ENCODE results near the gene DNAH1. TPM values are rescaled to one million over a fixed set of nuclear protein-coding genes. Genes with fewer than 3 reads are reported as not detected.

DNAH1 gene
- polyA plus RNA-seq, 1 donor (not counting 4 experiments of a cell fraction or from before 2014, with no cell fraction given), result 0.33 TPM

GRCh38 chr3:52370531-52370930 is 54.4 kb downstream of the DNAH1 start:
- DNase-seq (ENCODE audit: low read depth, low spot score), result no peak
- Histone ChIP-seq H2AFZ (ENCODE audit: control insufficient read depth, low read length) (no peak overlapping the region), H3K4me1 (ENCODE audit: control insufficient read depth, extremely low read depth, insufficient read depth, low read length) (no peaks in the 10 kb centered on the region), H3K9me3 (ENCODE audit: control insufficient read depth, low read depth, low read length) (no peaks in the 10 kb centered on the region), H4K20me1 (ENCODE audit: control insufficient read depth, extremely low read depth, insufficient read depth, low read length) (no peaks in the 10 kb centered on the region), H3K9ac (ENCODE audit: control insufficient read depth, extremely low read depth, insufficient read depth, low read length) (no peak overlapping the region), H3K4me2 (ENCODE audit: control insufficient read depth, extremely low read depth, insufficient read depth, low read depth, low read length) (no peak overlapping the region), H3K36me3 (ENCODE audit: control insufficient read depth in 2 of 2, extremely low read depth in 1 of 2, insufficient read depth in 2 of 2, low read length in 2 of 2) (no peaks in the 10 kb centered on the region), H3K27me3 (ENCODE audit: control insufficient read depth, extremely low read depth, insufficient read depth, low read length) (peaks cover 5% of the 10 kb centered on the region), H3K4me3 (ENCODE audit: control insufficient read depth in 2 of 3, extremely low read depth in 1 of 3, insufficient read depth in 2 of 3, low read depth in 1 of 3, low read length in 3 of 3) (no peak overlapping the region), H3K27ac (ENCODE audit: control insufficient read depth, insufficient read depth, low read length) (no peak overlapping the region), H3K79me2 (ENCODE audit: control insufficient read depth, insufficient read depth, low read length) (no peaks in the 10 kb centered on the region), H3K9me1 (ENCODE audit: control insufficient read depth, extremely low read depth, insufficient read depth, low read length) (no peaks in the 10 kb centered on the region)
- TF ChIP-seq EZH2 (IDR thresholded peaks at IDR 0.05; ENCODE audit: low read length), result no peak
- TF ChIP-seq, protein P1, sequence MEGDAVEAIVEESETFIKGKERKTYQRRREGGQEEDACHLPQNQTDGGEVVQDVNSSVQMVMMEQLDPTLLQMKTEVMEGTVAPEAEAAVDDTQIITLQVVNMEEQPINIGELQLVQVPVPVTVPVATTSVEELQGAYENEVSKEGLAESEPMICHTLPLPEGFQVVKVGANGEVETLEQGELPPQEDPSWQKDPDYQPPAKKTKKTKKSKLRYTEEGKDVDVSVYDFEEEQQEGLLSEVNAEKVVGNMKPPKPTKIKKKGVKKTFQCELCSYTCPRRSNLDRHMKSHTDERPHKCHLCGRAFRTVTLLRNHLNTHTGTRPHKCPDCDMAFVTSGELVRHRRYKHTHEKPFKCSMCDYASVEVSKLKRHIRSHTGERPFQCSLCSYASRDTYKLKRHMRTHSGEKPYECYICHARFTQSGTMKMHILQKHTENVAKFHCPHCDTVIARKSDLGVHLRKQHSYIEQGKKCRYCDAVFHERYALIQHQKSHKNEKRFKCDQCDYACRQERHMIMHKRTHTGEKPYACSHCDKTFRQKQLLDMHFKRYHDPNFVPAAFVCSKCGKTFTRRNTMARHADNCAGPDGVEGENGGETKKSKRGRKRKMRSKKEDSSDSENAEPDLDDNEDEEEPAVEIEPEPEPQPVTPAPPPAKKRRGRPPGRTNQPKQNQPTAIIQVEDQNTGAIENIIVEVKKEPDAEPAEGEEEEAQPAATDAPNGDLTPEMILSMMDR (optimal IDR thresholded peaks at IDR 0.05 in 1 of 3, IDR thresholded peaks at IDR 0.05 in 1 of 3, conservative IDR thresholded peaks at IDR 0.05 in 1 of 3; ENCODE audit: extremely low read depth in 1 of 3, insufficient read depth in 2 of 3, low read length in 3 of 3), result no peak
- no peak for FAIRE-seq
- dilution Hi-C loops (cut with MboI; ENCODE audit: extremely low pct_ligation_motif_present, low sequenced_read_pairs), result no loop called here

DNA sequence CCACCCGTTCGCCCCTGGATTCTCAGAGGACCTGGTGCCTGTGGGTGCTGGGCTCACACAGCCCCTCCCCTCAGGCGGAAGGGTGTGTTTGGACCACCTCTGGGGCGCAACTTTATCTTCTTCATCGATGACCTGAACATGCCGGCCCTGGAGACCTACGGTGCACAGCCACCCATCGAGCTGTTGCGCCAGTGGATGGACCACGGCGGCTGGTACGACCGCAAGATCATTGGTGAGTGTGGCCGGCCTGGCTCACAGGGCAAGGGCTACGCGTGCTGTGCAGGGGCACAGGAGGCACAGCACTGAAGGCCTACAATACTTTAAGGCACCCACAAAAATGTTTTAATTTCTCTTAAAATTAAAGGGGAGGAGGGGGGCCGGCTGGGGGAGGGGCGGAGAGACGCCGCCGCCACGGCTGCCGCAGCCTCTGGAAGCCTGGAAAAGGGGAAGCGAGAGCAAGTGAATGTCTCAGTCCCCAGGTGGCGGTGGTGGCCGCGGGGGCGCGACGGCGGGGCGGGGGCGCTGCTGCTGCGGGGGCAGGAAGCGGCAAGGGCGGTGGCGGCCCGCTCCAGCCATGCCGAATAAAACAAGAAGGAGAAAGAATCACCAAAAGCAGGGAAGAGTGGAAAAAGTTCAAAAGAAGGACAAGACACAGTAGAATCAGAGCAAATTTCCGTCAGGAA is 56.8 kb downstream of the DNAH1 start:
- H3K27ac ChIP-seq (ENCODE audit: control insufficient read depth, insufficient read depth, low read length), result no peak overlapping the region
- no peak for FAIRE-seq
- no peaks in the 10 kb centered on the region for H3K4me1 ChIP-seq (ENCODE audit: control insufficient read depth, extremely low read depth, insufficient read depth, low read length)
- H3K27me3 ChIP-seq (ENCODE audit: control insufficient read depth, extremely low read depth, insufficient read depth, low read length), result peaks cover 8% of the 10 kb centered on the region
- H3K4me2 ChIP-seq (ENCODE audit: control insufficient read depth, extremely low read depth, insufficient read depth, low read depth, low read length), result no peak overlapping the region
- DNase-seq (ENCODE audit: low read depth, low spot score), result no peak
- no peaks in the 10 kb centered on the region for H3K79me2 ChIP-seq (ENCODE audit: control insufficient read depth, insufficient read depth, low read length)
- H3K36me3 ChIP-seq (ENCODE audit: control insufficient read depth in 2 of 2, extremely low read depth in 1 of 2, insufficient read depth in 2 of 2, low read length in 2 of 2), result no peaks in the 10 kb centered on the region
- no peak overlapping the region for H3K9ac ChIP-seq (ENCODE audit: control insufficient read depth, extremely low read depth, insufficient read depth, low read length)
- no peaks in the 10 kb centered on the region for H4K20me1 ChIP-seq (ENCODE audit: control insufficient read depth, extremely low read depth, insufficient read depth, low read length)
- no peak overlapping the region for H3K4me3 ChIP-seq (ENCODE audit: control insufficient read depth in 2 of 3, extremely low read depth in 1 of 3, insufficient read depth in 2 of 3, low read depth in 1 of 3, low read length in 3 of 3)
- H3K9me3 ChIP-seq (ENCODE audit: control insufficient read depth, low read depth, low read length), result no peaks in the 10 kb centered on the region
- no peaks in the 10 kb centered on the region for H3K9me1 ChIP-seq (ENCODE audit: control insufficient read depth, extremely low read depth, insufficient read depth, low read length)
- no peak for TF ChIP-seq EZH2 (IDR thresholded peaks at IDR 0.05; ENCODE audit: low read length)
- TF ChIP-seq, protein P1 (optimal IDR thresholded peaks at IDR 0.05 in 1 of 3, IDR thresholded peaks at IDR 0.05 in 1 of 3, conservative IDR thresholded peaks at IDR 0.05 in 1 of 3; ENCODE audit: extremely low read depth in 1 of 3, insufficient read depth in 2 of 3, low read length in 3 of 3), result no peak
- H2AFZ ChIP-seq (ENCODE audit: control insufficient read depth, low read length), result no peak overlapping the region
- dilution Hi-C loops (cut with MboI; ENCODE audit: extremely low pct_ligation_motif_present, low sequenced_read_pairs), result no loop called here

All from keratinocyte (primary cell).